Measurements from ENCODE around the gene CAPNS2.

The CAPNS2 gene

GRCh38 chr16:55555436-55555835, 11.0 kb upstream of the CAPNS2 start:
- H3K4me3 ChIP-seq (ENCODE audit: low read length) = no peak overlapping the region
- no peak for TF ChIP-seq CTCF (conservative IDR thresholded peaks at IDR 0.05; ENCODE audit: low read depth, low read length)
- DNase-seq (ENCODE audit: low read depth) = no peak

- H3K4me3 ChIP-seq (ENCODE audit: low read length) = no peak overlapping the region
- no peak for TF ChIP-seq CTCF (conservative IDR thresholded peaks at IDR 0.05; ENCODE audit: low read depth, low read length)
- DNase-seq (ENCODE audit: low read depth) = no peak
Observed at GRCh38 chr16:55557186-55557585, 9.3 kb upstream of the CAPNS2 start.

- DNase-seq (ENCODE audit: low read depth) = no peak
- no peak overlapping the region for H3K4me3 ChIP-seq (ENCODE audit: low read length)
- no peak for TF ChIP-seq CTCF (conservative IDR thresholded peaks at IDR 0.05; ENCODE audit: low read depth, low read length)
Observed at GRCh38 chr16:55559233-55559632, 7.3 kb upstream of the CAPNS2 start.

GRCh38 chr16:55559933-55560516, 6.5 kb upstream of the CAPNS2 start:
- DNase-seq (ENCODE audit: low read depth) = no peak
- no peak for TF ChIP-seq CTCF (conservative IDR thresholded peaks at IDR 0.05; ENCODE audit: low read depth, low read length)
- no peak overlapping the region for H3K4me3 ChIP-seq (ENCODE audit: low read length)

- no peak for DNase-seq (ENCODE audit: low read depth)
- TF ChIP-seq CTCF (conservative IDR thresholded peaks at IDR 0.05; ENCODE audit: low read depth, low read length) = no peak
- H3K4me3 ChIP-seq (ENCODE audit: low read length) = no peak overlapping the region
Observed at GRCh38 chr16:55561319-55561848, 5.1 kb upstream of the CAPNS2 start.

GRCh38 chr16:55562936-55563335, 3.5 kb upstream of the CAPNS2 start:
- no peak overlapping the region for H3K4me3 ChIP-seq (ENCODE audit: low read length)
- no peak for TF ChIP-seq CTCF (conservative IDR thresholded peaks at IDR 0.05; ENCODE audit: low read depth, low read length)
- DNase-seq (ENCODE audit: low read depth) = no peak

- no peak for TF ChIP-seq CTCF (conservative IDR thresholded peaks at IDR 0.05; ENCODE audit: low read depth, low read length)
- no peak for DNase-seq (ENCODE audit: low read depth)
Observed at GRCh38 chr16:55563797-55564196, 2.7 kb upstream of the CAPNS2 start.

More at GRCh38 chr16:55563797-55564196, 2.7 kb upstream of the CAPNS2 start:
- H3K4me3 ChIP-seq (ENCODE audit: low read length) = no peak overlapping the region

Data from retinal pigment epithelial cell (primary cell).